HepG2 (cell line): Measurements from ENCODE around the gene FHL3. TPM values are rescaled to one million over a fixed set of nuclear protein-coding genes. Genes with fewer than 3 reads are reported as not detected.

Experiments used
- ATAC-seq: fragments of 200-7000 bp; cut with Tn5 transposase; 3 replicates; pipeline ENCODE4 v1.9.1; 2020; ENCODE audit warnings: mild to moderate bottlenecking, moderate library complexity
- BruUV-seq: library from RNA; stranded (reverse); fragments of 400-500 nt; replicated peaks from 2 replicates; lab custom pipeline; 2021; lab: Mats Ljungman, UMichigan
- CTCF ChIA-PET: fragments of 300-600 bp; formaldehyde crosslinking; extraction: SDS; loops from one replicate; lab custom pipeline; 2021; ENCODE audit warnings: low total read pairs, inconsistent platforms, low intra/inter-chr PET ratio; lab: Yijun Ruan, JAX
- POLR2A ChIA-PET: fragments of 350-600 bp; sonication (Branson Sonifier 250); formaldehyde crosslinking; loops from one replicate; lab custom pipeline; 2020; ENCODE audit warnings: antibody characterized with exemption, inconsistent platforms; lab: Yijun Ruan, JAX
- DNase-seq: peaks from one replicate; pipeline ENCODE4 v3.0.0-alpha.2; 2015; ENCODE audit warnings: low spot score
- FAIRE-seq: peaks from 3 replicates; lab custom pipeline; 2011; peaks lifted over from hg19 to GRCh38; lab: Jason Lieb, UNC
- H2AFZ ChIP-seq: one replicate; pipeline ENCODE4 v1.6.1; 2011; ENCODE audit warnings: low read length, inconsistent platforms
- H3K27ac ChIP-seq: fragments of 300-600 bp; 3 replicates; pipeline ENCODE4 v1.8.0; 2011; ENCODE audit warnings: mixed run types, mild to moderate bottlenecking, mixed read lengths, low read length, inconsistent platforms; ENCODE audit not compliant: insufficient read depth; ENCODE audit errors: extremely low read length
- H3K27me3 ChIP-seq, 2 experiments: fragments of 200-600 bp in 1 of 2; 2 replicates in 1 of 2; 3 replicates in 1 of 2; pipeline versions ENCODE4 v1.6.0 to v1.8.0; 2011; ENCODE audit warnings: low read length in 2 of 2, mild to moderate bottlenecking in 2 of 2, moderate library complexity in 2 of 2, inconsistent platforms in 1 of 2; ENCODE audit not compliant: insufficient read depth in 2 of 2, control insufficient read depth in 1 of 2
- H3K36me3 ChIP-seq, 2 experiments: fragments of 200-600 bp in 1 of 2; replicated peaks in 1 of 2; 2 replicates in 1 of 2; 3 replicates in 1 of 2; pipeline versions ENCODE4 v1.5.1 to v1.8.0; 2011; ENCODE audit warnings: low read length in 2 of 2, inconsistent platforms in 1 of 2; ENCODE audit not compliant: insufficient read depth in 2 of 2, control insufficient read depth in 1 of 2
- H3K4me1 ChIP-seq: 2 replicates; pipeline ENCODE4 v1.5.1; 2012; ENCODE audit warnings: low read length, inconsistent platforms; ENCODE audit not compliant: insufficient read depth
- H3K4me2 ChIP-seq: 2 replicates; pipeline ENCODE4 v1.6.0; 2011; ENCODE audit warnings: low read depth, low read length, inconsistent platforms
- H3K4me3 ChIP-seq, 3 experiments: fragments of 200-600 bp in 1 of 3; sonication (generic), shearing (Covaris generic) in 1 of 3; replicated peaks in 1 of 3; 2 replicates each; pipeline ENCODE4 v1.5.1; 2011 to 2016; ENCODE audit warnings: low read length in 3 of 3, inconsistent platforms in 2 of 3, low read depth in 2 of 3, mild to moderate bottlenecking in 2 of 3, control low read depth in 1 of 3, mixed read lengths in 1 of 3; ENCODE audit not compliant: insufficient read depth in 1 of 3
- H3K79me2 ChIP-seq: one replicate; pipeline ENCODE4 v1.6.1; 2011; ENCODE audit warnings: low read length, inconsistent platforms; ENCODE audit not compliant: insufficient read depth
- H3K9ac ChIP-seq: 2 replicates; pipeline ENCODE4 v1.6.0; 2011; ENCODE audit warnings: mild to moderate bottlenecking, low read depth, low read length, inconsistent platforms; ENCODE audit not compliant: insufficient read depth
- H3K9me3 ChIP-seq: 2 replicates; pipeline ENCODE4 v1.5.1; 2012; ENCODE audit warnings: mild to moderate bottlenecking, low read length
- H4K20me1 ChIP-seq: 2 replicates; pipeline ENCODE4 v1.6.0; 2011; ENCODE audit warnings: inconsistent platforms, mild to moderate bottlenecking, low read length, moderate library complexity; ENCODE audit not compliant: insufficient read depth
- AGO2 ChIP-seq: fragments of 200-400 bp; formaldehyde crosslinking; optimal IDR thresholded peaks from 2 replicates; pipeline ENCODE3; 2017; ENCODE audit warnings: mild to moderate bottlenecking, low read depth, low read length, moderate library complexity
- ATAD3A ChIP-seq: sonication (generic); formaldehyde crosslinking; IDR thresholded peaks from 2 replicates; pipeline ENCODE4 v1.4.0; 2020; ENCODE audit warnings: missing genetic modification reagents
- HNRNPK ChIP-seq: fragments of 200-400 bp; formaldehyde crosslinking; IDR thresholded peaks from 2 replicates; pipeline ENCODE4 v1.6.1; 2018; ENCODE audit warnings: low read length, low read depth, moderate library complexity, mild to moderate bottlenecking; ENCODE audit not compliant: poor library complexity, severe bottlenecking
- PAX8 ChIP-seq: sonication (generic); formaldehyde crosslinking; IDR thresholded peaks from 2 replicates; pipeline ENCODE4 v1.8.0; 2022; ENCODE audit warnings: mild to moderate bottlenecking, missing genetic modification reagents, borderline replicate concordance
- SRSF4 ChIP-seq: fragments of 200-400 bp; formaldehyde crosslinking; IDR thresholded peaks from one replicate; pipeline ENCODE4 v1.6.1; 2018; ENCODE audit warnings: mild to moderate bottlenecking, low read depth, low read length, moderate library complexity; ENCODE audit not compliant: poor library complexity, severe bottlenecking
- ZNF138 ChIP-seq: sonication (generic); formaldehyde crosslinking; IDR thresholded peaks from 2 replicates; pipeline ENCODE4 v1.5.0; 2020; ENCODE audit warnings: mild to moderate bottlenecking, low read depth, missing genetic modification reagents
- ZNF558 ChIP-seq: sonication (generic); formaldehyde crosslinking; IDR thresholded peaks from 2 replicates; pipeline ENCODE4 v1.9.0; 2022; ENCODE audit warnings: mild to moderate bottlenecking, missing genetic modification reagents, borderline replicate concordance
- WGBS: methylation state at CpG from one replicate; pipeline ENCODE4 v1.1.6; 2017; ENCODE audit warnings: low lambda C conversion rate; 5-methylcytosine and 5-hydroxymethylcytosine counted together
- in situ Hi-C: cut with HindIII; loops from 2 replicates; pipeline ENCODE4 v1.10.0; 2017; ENCODE audit warnings: low pct_unique_long_range_greater_than_20kb; ENCODE audit not compliant: extremely low pct_ligation_motif_present
- intact Hi-C: fragments of 100-400 bp; cut with micrococcal nuclease; formaldehyde crosslinking; loops from one replicate; pipeline ENCODE4 v1.10.0; 2022; ENCODE audit not compliant: unreplicated experiment
- polyA plus RNA-seq, 8 experiments: library from polyadenylated mRNA; depleted of rRNA in 3 of 8; stranded (reverse) in 7 of 8; unstranded in 1 of 8; fragments of >200 nt; fragmentation: Illumina TruSeq in 4 of 8; extraction: Trizol in 4 of 8; gene quantifications; 2 replicates each; pipeline versions ENCODE4 v1.2.1 to v1.2.3, GENCODE V29; 2011 to 2016; ENCODE audit warnings: low read depth in 4 of 8, missing spikeins in 1 of 8, mixed read lengths in 1 of 8; ENCODE audit not compliant: insufficient read depth in 1 of 8
- total RNA-seq, 5 experiments: library from RNA; depleted of rRNA; stranded (reverse); fragments of >200 nt; fragmentation: Illumina TruSeq; extraction: Trizol; gene quantifications; 2 replicates each; pipeline ENCODE4 v1.2.3, GENCODE V29; 2016; ENCODE audit warnings: low read depth in 1 of 5
- TF ChIP-seq, protein P1 (sequence below): IDR thresholded peaks from 2 replicates; pipeline ENCODE4 v1.6.1; 2018; ENCODE audit warnings: missing genetic modification reagents, mild to moderate bottlenecking, missing compliant biosample characterization
- TF ChIP-seq, protein P2 (sequence below): sonication (generic); formaldehyde crosslinking; conservative IDR thresholded peaks from 2 replicates; pipeline ENCODE4 v1.8.0; 2022; ENCODE audit warnings: low read depth, missing genetic modification reagents

The FHL3 gene
- total and polyA plus RNA-seq, 2 of the 13 experiments (the other 11 are each of a cell fraction or from before 2014, with no cell fraction given) = 2.8 to 6.6 TPM

DNA sequence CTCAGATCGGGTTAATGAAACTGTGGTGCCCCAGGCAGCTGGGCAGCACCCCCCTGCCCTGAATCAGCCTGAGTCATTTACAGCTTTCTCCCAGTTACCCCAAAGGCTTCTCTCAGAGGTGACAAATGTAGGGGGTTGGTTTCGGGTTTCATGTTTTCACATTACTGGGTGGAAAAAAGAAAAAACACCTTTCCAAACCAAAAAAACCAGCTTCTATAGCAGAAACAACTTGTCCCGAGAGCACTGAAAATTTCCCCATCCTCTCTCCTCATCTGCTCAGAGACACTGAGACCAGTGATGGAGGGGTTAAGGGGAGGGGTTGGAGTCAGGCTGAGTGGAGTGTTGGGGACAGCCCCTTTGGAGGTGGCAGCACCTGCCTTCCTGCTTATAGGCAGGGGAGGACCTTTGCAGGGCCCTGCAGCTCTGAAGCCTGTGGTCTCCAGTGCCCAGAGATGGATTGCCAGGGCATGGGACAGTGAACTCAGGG lies 22.8 kb upstream of the FHL3 start (continued):
- TF ChIP-seq, protein P1, sequence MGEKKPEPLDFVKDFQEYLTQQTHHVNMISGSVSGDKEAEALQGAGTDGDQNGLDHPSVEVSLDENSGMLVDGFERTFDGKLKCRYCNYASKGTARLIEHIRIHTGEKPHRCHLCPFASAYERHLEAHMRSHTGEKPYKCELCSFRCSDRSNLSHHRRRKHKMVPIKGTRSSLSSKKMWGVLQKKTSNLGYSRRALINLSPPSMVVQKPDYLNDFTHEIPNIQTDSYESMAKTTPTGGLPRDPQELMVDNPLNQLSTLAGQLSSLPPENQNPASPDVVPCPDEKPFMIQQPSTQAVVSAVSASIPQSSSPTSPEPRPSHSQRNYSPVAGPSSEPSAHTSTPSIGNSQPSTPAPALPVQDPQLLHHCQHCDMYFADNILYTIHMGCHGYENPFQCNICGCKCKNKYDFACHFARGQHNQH (CRISPR knock-in tag) = no peak
- TF ChIP-seq ZNF558 (CRISPR knock-in tag) = no peak
- no peak for TF ChIP-seq SRSF4

DNA sequence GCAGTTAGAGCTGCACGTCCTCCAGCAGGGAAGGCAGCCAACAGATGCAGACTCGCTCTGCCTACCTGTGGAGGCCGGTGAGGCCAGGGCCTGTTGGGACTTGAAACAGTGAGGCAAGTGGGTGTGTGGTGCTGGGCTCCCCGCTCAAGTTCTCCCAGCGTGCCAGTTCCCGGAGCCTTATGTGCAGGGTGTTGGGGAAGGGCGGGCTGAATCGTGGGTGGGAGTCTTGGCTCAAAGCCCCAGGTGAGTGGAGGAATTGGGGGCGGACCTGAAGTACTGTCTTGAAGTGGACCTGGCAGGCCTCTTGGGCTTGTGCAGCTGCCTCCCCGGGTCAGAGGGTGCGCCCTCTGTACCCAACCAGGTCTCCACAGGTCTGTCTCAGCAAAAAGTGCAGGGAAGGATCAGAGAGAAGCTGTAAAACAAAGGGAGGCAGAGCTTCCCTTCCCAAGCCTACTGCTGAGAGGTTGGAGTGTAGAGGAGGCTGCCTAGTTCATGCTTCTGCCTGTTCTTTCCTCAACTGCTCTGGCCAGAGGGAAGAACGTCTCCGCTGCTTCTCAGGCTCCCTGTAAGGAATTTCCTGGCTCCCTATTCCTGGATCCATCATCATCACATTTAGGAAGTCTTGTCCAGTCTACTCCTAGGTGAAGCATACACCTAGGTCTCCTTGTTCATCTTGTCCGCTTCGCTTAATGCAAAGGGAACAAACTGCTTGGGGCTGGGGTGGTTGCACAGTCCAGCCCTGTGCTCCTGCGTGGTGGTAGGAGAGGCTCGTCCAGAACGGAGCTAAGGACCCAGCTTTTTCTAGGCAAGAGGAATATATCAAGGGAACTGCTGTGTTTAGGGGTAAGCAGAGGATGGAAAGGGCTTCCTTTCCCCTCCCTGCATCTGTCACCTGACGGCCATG lies 22.1 kb upstream of the FHL3 start:
- H3K79me2 ChIP-seq = no peaks in the 10 kb centered on the region
- no peak overlapping the region for H3K4me2 ChIP-seq
- in situ Hi-C loops = no loop called here
- no peaks in the 10 kb centered on the region for H3K9me3 ChIP-seq
- peaks cover 25% of the 10 kb centered on the region for H3K4me1 ChIP-seq
- intact Hi-C loops = no loop called here
- BruUV-seq = no TSS peak
- no peak overlapping the region for H3K4me3 ChIP-seq
- no peak overlapping the region for H2AFZ ChIP-seq
- ATAC-seq = no peak
- no peak overlapping the region for H3K27ac ChIP-seq
- TF ChIP-seq, protein P2, sequence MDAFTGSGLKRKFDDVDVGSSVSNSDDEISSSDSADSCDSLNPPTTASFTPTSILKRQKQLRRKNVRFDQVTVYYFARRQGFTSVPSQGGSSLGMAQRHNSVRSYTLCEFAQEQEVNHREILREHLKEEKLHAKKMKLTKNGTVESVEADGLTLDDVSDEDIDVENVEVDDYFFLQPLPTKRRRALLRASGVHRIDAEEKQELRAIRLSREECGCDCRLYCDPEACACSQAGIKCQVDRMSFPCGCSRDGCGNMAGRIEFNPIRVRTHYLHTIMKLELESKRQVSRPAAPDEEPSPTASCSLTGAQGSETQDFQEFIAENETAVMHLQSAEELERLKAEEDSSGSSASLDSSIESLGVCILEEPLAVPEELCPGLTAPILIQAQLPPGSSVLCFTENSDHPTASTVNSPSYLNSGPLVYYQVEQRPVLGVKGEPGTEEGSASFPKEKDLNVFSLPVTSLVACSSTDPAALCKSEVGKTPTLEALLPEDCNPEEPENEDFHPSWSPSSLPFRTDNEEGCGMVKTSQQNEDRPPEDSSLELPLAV (CRISPR knock-in tag) = no peak
- no peak for TF ChIP-seq ZNF138 (CRISPR knock-in tag)
- no peak for TF ChIP-seq PAX8 (CRISPR knock-in tag)
- no peak for TF ChIP-seq ATAD3A (CRISPR knock-in tag)
- TF ChIP-seq HNRNPK = no peak
- TF ChIP-seq AGO2 = peak; percentile 74
- H3K36me3 ChIP-seq = peaks cover 11 to 27% of the 10 kb centered on the region in 2 experiments; a peak in 4 of 5 replicates
- H3K9ac ChIP-seq = no peak overlapping the region
- no peak for DNase-seq
- H4K20me1 ChIP-seq = no peaks in the 10 kb centered on the region
- ChIA-PET POLR2A (interaction anchor here (0.6 kb wide), 1 partner anchor 1777 kb away, joined by 3 read pairs; no protein-coding TSS in a partner anchor), CTCF (interaction anchor here (1.1 to 1.4 kb wide), 2 partner anchors 560 to 808 kb away, joined by 4 to 11 read pairs; no protein-coding TSS in a partner anchor)
- H3K27me3 ChIP-seq = no peaks in the 10 kb centered on the region
- 94% methylated on average over 16 of the region's 19 CpGs for WGBS
- FAIRE-seq = no peak
